Endometrium (tissue), 2 donors: Measurements from ENCODE around the gene CPZ.

ENCODE experiments used
- FAIRE-seq: peaks from 2 replicates; lab custom pipeline; 2012; peaks lifted over from hg19 to GRCh38; lab: Jason Lieb, UNC
- donor health status: control.
- donor health status: control.

The CPZ gene

DNA sequence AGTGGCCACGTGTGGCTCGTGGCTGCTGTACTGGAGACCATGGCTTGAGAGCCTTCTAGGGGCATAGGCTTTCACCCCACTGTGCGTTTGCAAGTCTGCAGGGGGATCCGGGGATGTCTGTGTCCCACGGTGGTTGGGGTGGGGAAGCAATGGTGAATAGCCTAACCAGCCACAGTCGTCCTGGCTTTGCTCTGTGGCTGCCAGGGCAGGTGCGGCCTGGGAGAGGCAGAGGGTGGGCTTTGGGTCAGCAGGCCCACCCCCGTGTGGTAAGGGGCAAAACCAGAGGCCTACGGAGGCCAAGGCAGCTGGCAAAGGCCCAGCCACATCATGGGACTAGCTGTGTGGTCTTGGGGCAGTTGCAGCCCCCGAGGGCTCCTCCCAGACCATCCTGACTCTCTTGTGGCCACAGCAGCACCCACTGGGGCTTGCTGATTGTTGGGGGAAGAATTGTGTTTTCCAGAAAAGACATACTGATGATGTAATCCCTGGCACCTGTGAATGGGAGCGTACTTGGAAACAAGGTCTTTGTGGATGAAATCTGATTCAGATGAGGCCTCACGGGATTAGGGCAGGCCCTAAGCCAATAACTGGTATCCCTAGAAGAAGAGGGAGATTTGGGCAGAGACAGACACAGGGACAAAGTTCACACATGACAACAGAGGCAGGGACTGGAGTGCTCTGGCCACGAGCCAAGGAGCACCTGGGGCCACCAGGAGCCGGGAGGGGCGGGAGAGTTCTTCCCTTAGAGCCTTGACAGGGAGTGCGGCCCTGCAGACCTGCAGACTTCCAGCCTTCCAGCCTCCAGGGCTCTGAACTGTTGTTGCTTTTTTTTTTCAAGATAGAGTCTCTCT, 2.9 kb downstream of the CPZ start:
- FAIRE-seq, result no peak

DNA sequence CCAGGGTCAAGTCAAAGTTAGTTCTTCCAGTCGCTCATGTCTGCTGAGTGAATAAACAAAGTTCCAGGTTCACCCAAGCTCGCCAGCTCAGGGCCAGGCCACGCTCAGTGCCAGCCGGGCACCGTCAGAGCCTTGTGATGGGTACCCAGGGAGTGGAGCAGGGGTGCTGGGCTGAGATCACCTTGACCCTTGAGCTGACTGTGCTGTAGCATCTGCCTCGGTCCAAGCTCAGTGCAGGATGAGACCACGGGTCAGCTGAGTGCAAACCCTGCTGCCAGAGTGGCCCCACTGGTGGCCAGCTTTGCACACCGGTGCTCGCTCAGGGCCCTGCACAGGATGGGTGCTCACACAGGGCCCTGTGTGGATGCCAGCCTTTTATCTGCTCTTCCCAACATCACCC, 4.3 kb downstream of the CPZ start:
- FAIRE-seq, result no peak

DNA sequence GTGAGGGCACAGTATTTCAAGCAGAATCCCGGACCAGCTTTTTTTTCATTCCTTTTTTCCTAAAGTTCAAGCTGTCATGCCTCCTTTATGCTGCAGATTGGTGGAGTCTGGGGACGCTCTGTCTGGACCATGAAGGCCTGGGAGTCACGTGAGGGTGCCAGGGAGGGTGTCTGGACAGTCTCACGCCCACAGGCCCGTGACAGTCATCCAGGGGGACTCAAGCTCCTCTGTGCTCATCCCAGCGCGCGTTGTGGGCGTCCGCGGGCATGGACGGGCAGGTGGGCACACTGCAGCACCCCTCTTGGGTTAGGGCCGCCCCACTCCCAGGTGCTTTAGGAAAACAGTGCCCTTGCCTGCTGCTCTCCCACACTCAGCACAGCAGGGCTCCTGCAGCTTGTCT, 4.8 kb downstream of the CPZ start:
- FAIRE-seq, result no peak

DNA sequence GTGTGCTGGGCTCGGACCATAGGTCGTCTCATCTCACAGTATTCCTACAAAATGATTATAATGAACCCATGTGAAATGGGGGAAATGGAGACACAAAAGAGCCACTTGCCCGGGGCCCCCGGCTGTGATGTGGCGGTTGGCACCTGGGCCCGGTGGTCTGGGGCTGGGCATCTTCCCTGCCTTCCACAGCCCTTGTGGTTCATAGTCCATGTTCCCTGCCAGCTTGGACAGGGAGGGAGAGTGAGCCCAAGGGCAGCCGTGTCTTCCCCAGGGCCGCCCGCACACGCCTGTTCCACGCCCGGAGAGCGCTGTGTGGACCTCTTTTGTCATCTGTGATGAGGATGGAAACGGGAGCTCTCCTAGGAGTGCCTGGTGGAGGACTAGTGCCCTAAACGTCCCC, 5.2 kb downstream of the CPZ start:
- FAIRE-seq, result no peak

DNA sequence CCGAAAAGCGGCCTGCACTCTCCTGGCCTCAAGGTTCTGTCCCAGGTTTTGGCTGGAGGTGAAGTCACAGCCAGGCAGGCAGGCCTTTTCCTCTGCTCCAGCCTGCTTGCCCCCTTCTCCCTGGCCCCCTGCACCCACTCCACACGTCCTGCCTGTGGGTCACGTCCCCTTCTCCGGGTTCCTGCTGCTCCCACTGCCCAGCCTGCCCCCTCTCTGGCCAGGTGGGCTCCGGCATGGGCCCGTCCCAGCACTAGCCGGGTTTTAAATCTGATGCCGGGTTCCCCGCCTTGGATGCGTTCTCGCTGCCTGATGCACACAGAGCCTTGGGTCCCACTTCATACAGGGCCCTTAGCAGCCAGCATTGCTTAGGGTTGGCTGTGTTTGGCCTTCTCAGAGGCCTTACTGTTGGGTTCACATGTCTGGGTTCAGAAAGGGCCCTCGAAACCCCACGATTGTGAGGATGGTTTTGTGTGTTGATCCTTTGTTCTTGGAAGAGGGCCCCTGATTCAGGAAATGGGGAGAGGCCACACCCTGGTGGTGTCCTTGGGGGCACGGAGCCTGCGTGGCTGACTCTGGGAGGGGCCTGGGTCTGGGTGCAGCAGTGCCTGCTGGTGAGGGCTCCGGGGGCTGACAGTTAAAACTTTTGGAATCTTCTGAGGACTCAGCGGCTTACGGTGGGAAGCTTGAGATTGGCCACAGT, 6.0 kb downstream of the CPZ start:
- FAIRE-seq, result no peak

DNA sequence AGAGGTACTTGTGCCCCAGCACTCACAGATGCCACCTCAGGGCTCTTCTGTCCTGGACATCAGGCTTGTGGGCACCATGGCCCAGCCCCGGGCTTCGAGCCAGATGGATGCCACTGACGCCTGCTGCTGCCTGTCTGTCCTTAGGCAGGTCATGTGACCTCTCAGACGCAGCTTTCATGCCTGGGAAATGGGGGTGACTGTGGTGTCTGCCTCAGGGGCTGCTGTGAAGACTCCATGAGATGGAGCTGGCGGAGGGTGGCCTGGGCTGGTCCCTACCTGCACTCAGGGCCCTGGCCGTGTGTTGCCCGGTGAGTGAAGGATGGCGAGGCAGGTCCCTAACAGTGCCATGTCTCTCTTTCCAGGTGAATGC, 6.5 kb downstream of the CPZ start:
- no peak for FAIRE-seq

DNA sequence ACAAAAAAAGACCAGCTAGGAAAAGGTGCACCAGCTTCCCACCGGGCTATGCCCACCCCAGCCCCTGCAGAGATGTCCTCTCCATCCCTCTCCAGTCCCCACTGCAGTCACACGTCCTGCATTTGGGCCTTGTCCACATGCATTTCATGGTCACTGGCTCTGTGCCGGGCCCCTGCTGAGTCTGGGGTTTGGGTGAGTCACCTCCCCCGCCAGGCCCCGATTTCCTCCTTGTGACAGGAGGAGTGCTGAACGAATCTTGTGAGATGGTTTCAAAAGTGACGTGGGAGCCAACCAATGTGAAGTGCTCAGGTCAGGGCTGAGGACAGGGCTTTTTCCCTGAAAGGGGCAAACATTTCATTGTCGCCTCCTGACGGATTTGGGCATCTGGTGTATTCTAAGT, 7.1 kb downstream of the CPZ start:
- no peak for FAIRE-seq

DNA sequence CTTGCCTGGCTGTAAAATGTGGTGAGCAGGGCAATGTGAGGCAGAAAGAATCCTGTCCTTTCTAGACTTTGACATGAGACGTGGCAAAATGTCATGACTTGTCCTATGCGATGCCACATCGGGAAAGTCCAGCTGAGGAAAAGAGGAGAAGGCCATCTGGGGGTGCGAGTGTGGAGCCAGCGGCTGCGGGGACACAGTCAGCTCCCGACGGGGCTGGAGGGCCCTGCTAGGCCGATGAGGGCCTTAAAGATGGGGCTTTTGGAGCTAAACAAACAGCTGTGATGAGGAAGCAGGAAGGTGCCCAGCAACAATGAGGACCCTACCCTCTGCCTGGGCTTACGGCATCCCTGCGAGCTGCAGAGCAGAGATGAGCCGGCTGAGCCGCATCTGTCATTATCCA, 7.7 kb downstream of the CPZ start:
- FAIRE-seq, result no peak

DNA sequence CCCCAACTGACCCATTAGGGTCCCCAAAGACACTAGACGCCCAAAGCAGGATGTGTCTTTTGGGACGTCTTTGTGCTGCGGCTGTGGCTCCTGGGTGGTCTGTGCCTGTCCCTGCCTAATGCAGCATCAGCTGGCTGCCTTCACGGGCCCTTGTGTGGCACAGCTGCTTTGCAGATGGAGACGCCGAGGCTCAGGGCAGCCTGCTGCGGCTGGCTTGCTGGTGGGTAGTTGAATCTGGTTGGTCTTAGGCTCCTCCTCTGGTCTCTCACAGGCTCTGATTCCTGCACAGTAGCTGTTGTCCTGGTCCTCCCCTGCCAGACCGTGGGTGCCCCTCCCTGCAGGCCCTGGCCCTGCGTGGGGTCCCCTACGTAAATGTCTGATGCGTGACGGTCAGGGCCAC, 8.1 kb downstream of the CPZ start:
- FAIRE-seq, result no peak

DNA sequence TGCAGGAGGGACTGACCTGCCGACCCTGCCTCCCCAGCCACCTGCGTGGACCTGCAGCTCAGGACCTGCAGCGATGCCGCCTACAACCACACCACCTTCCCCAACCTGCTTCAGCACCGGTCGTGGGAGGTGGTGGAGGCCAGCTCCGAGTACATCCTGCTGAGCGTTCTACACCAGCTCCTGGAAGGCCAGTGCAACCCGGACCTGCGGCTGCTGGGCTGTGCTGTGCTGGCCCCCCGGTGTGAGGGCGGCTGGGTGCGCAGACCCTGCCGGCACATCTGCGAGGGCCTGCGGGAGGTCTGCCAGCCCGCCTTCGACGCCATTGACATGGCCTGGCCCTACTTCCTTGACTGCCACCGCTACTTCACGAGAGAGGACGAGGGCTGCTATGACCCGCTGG, 8.5 kb downstream of the CPZ start:
- FAIRE-seq, result no peak

DNA sequence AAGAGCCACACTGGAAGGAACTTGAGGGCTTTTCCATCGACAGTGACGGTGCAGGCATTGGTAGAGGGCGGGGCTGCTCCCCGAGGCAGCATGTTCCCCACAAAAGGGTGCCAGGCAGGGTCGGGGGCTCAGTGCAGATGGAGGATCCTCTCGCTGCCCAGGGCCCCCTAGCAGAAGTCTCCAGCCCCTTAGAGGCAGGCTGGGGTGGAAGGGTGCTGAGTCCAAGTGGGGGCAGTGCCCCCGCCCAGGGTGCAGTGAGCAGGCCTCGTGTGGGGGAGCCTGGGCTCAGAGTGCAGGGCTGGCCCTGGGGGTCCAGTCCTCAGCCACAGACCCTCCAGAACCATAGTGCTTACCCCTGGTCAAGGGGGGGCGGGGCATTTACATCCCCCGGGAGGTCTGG, 9.0 kb downstream of the CPZ start:
- no peak for FAIRE-seq

DNA sequence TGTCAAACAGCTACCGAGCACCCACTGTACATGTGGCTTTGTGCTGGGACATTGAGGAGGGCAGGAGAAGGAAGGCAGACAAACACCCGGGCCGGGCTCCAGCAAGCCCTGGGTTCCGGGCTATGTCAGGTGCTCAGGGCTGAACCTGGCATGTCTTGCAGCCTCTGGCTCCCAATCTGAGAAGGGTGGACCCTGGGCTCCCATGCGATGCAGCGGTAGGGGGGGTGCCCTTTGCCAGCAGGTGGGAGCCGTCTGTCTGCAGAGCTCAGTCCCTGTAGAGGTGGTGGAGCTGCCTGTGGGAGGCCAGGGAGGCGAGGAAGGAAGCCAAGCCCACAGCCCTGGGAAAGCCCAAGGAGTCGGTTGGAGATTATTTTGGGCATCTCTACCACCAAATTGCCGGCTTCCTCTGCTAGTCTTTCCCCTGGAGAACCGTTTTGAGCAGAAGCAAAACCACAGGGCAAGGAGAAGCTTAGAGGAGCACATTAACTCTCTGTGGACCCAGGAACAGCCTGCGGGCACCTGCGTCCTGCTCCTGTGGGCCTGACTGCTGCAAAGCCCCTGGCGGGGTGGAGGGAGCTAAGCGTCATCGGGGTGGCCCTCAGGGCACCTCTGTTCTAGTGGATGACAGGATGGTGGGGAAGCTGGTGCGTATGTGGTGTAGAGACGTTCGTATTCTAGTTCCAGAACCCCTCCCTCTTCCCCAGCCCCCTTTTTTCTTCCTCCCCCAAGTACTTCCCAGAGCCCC, 10.3 kb downstream of the CPZ start:
- FAIRE-seq, result no peak

DNA sequence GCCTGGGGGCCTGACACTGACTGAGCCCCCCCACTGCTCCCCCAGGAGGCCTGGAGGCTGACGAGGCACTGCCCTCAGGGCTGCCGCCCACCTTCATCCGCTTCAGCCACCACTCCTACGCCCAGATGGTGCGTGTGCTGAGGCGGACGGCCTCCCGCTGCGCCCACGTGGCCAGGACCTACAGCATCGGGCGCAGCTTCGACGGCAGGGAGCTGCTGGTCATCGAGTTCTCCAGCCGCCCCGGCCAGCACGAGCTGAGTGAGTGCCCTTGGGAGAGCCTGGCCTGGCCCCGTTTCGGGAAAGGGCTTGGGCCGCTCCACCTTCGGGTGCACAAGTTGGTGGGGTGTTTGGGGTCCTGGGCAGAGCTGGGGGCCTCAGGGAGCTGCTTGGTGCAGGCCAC, 11.4 kb downstream of the CPZ start:
- no peak for FAIRE-seq

DNA sequence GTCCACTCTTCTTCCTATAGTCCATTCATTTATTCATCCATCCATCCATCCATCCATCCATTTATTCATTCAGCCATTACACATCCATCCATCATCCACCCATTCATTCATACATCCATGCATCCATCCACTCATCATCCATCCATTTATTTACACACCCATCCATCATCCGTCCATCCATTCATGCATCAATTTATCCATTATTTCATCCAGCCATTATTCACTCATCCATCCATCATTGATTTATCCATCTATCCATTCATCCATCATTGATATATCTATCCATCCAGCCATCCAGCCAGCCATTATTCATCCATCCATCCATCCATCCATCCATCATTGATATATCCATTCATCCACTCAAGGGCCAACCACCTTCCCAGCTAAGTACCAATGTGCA, 12.7 kb downstream of the CPZ start:
- FAIRE-seq, result no peak

DNA sequence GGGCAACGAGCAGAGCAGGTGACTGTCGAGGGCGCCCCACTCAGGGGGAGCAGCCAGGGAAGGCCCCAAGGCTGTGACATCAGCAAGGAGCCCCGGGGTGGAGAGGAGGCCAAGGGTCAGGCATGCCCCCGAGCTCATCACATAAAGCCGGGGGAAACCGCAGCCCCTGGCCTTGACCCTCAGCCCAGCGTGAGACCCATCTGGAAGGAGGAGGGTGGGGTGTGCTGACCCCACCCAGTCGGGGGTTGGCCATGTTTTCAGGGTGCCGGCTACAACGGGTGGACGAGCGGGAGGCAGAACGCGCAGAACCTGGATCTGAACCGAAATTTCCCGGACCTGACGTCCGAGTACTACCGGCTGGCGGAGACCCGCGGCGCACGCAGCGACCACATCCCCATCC, 13.9 kb downstream of the CPZ start:
- FAIRE-seq, result no peak

DNA sequence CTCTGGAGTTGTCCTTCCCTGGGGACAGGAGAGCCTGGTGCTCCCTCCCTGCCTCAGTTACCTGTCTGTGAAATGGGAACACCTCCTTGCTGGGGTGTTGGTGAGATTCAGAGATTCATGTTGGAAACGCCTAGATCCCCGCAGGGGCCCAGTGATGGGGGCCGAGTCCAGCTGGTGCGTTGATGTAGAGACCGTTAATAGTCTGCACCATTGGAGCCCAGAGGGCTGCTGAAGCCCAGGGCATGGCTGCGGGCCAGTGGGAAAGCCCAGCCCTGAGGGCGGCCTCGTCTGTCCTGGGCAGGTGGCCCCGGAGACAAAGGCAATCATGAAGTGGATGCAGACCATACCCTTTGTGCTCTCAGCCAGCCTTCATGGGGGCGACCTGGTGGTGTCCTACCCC, 14.4 kb downstream of the CPZ start:
- FAIRE-seq, result no peak

DNA sequence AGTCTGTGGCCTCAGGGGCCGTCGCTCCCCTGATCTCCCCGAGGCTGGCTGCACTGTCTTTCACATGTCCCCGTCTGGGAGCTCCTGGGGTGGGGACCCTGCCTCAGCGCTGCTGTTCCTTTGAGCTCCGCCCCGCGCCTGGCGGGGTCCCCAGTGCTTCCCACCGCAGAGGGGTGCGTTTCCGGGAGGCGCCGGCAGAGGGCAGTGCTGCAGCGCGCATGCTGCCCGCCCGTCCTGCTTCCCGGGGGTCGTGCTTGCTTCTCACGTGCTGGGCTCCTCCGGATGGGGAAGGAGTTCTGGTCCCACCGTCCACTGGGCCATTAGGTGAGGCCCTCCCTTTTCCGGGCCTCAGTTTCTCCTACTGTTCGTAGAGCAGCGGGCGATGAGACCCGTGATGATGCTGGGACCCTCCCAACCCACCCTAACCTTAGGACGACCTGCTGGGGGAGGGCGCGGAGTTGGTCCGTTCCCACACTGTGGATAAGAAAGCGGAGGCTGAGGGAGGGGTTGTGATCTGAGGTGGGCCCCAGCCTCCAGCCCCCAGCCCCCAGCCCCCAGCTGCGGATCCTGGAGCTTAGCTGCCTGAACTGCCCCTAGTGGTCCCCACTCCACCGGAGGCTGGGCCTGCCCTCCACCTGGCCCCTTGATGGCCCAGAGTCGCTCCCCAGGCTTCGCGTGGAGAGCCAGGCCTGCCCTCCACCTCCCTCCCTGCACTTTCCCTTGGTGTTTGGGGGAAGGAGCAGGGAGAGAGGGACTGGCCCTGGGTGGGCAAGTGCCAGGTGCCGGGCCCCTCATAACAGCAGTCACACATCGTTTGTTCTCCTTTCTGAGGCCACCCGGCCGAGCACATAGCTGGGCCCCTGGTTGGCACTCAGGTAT, 15.3 kb downstream of the CPZ start:
- FAIRE-seq, result no peak

DNA sequence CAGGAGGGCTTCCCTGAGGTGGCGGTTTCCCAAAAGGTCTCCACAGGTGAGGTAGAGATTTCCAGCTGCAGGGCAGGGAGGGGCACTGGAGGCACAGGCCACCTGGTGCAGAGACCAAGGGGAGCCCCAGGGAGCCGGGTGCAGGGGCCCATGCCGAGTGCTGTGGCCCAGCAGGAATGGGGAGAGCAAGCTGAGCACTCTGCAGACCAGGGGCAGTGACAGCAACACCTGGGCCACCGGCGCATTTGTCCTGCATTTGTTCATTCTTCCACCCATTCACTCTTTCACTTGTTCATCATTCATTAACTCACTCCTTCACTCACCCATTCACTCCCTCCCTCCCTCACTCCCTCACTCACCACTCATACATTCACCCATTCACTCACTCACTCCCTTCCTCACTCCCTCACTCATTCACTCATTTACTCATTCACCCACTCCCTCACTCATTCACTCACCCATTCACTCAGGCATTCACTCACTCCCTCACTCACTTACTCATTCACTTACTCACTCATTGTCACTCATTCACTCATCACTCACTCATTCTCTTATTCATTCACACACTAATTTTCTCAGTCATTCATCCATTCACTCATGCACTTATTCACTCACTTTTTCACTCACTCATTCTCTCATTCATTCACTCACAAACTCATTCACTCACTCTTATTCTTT, 16.3 kb downstream of the CPZ start:
- FAIRE-seq, result no peak

DNA sequence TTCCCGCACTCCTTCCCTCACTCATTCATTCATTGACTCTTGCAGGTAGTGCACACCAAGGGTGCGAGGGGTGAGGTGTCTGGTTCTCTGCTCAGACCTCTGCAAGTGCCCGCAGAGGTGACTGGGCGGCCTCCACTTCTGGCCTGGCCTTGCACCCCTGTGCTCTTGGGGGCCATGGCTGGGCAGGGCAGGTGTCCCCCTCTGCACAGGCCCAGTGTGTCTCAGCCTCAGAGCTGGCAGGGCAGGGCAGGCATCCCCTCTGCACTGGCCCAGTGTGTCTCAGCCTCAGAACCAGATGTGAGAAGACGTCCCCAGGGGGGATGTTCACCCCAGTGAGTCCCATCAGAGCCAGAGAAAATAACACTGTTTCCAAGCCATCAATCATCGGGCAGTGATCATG, 16.8 kb downstream of the CPZ start:
- FAIRE-seq, result no peak

DNA sequence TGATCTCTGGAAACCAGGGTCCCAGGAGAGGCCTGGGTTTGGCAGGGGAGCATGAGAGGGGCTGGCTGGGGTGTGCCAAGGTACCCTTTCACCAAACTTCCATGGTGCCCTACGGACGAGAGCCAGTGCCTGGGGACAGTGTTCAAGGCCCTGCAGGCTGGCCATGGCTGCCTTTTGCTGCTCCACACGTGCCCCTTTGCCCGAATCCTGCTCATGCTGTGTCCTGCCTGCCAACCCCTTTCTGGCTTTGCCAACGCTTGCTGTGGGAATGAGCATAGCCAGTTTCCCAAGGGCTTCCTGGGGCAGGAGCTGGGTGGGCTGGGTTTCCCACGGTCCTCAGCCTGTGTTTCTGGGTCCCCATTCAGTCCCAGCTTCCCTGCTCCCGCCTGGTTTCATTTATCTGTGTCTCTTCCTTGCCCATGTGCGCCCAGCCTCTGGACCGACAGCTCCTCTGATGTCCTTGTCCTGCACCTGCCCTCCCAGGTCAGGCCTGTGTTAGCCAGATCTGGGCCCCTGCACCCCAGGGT, 17.3 kb downstream of the CPZ start:
- FAIRE-seq, result no peak

DNA sequence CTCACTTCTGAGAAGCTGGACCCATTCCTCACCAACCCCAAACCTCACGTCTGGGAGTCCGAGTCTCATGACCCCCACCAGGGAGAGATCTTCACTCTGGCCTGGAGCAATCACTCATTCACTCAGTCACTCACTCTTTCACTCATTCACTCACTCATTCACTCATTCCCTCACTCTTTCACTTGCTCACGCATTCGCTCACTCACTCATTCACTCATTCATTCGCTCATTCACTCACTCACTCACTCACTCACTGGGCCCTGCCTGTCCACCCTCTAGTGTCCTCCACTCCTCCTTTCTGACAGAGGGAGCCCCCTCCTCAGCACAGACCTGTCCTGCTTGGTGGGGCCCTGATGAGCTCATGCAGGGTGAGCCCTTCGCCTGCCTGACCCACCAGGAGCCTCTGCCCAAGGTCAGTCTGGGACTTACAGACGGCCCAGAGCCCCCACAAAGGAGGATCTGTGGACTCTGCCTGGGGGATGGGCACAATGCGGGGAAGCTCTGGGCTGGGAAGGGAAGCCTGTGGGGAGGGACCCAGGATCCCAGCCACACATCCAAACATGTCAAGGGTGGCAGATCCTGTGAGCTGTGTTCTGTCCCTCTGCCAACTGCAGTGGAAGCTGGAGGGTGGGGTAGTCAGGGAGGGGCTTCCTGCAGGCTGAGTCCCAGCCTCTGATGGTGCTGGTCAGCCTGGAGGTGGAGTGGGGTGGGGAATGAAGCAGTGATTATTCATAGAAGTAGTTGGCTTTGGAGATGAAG, 18.5 kb downstream of the CPZ start:
- no peak for FAIRE-seq
